ENCODE data around the gene RFESD.

DNA sequence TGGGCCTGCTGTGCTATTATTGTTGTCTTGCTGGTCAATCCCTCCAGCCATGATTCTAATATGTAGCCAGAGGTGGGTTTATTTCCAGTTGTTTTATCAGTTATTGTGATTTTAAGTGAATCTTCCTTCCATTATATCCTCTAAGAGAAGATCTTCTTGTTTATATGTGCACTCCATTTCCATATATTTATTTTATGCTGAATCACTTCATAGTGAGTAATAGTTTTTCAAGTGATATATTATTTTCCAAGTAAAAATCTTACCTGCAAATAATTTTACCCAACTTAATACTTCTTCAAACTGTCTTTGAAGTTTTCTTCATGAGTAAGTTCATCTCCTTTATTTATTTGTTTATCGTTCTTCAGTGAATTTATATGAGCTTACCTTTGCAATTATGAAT, 40.2 kb upstream of the RFESD start:
- TF ChIP-seq MAZ (IDR thresholded peaks at IDR 0.05; ENCODE audit: borderline replicate concordance, low read depth, low read length) (no peak), POLR2A (IDR thresholded peaks at IDR 0.05; ENCODE audit: low read depth, low read length) (no peak), NFE2L2 (IDR thresholded peaks at IDR 0.05; ENCODE audit: low read depth, low read length) (no peak), MXI1 (IDR thresholded peaks at IDR 0.05; ENCODE audit: borderline replicate concordance, low read depth, low read length) (no peak), CHD1 (IDR thresholded peaks at IDR 0.05; ENCODE audit: low read depth, low read length) (no peak)
- TF ChIP-seq, protein P1, sequence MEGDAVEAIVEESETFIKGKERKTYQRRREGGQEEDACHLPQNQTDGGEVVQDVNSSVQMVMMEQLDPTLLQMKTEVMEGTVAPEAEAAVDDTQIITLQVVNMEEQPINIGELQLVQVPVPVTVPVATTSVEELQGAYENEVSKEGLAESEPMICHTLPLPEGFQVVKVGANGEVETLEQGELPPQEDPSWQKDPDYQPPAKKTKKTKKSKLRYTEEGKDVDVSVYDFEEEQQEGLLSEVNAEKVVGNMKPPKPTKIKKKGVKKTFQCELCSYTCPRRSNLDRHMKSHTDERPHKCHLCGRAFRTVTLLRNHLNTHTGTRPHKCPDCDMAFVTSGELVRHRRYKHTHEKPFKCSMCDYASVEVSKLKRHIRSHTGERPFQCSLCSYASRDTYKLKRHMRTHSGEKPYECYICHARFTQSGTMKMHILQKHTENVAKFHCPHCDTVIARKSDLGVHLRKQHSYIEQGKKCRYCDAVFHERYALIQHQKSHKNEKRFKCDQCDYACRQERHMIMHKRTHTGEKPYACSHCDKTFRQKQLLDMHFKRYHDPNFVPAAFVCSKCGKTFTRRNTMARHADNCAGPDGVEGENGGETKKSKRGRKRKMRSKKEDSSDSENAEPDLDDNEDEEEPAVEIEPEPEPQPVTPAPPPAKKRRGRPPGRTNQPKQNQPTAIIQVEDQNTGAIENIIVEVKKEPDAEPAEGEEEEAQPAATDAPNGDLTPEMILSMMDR (conservative IDR thresholded peaks at IDR 0.05; ENCODE audit: low read depth, low read length): no peak
- TF ChIP-seq, protein P2, sequence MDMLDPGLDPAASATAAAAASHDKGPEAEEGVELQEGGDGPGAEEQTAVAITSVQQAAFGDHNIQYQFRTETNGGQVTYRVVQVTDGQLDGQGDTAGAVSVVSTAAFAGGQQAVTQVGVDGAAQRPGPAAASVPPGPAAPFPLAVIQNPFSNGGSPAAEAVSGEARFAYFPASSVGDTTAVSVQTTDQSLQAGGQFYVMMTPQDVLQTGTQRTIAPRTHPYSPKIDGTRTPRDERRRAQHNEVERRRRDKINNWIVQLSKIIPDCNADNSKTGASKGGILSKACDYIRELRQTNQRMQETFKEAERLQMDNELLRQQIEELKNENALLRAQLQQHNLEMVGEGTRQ (IDR thresholded peaks at IDR 0.05; ENCODE audit: low read depth, low read length): no peak

Data from IMR-90 (cell line).